IPS DF 6.9 (cell line): Measurements from ENCODE around the gene TXK.
A peak's percentile ranks its signal among the peaks of the same experiment; 100 is the strongest.

ENCODE experiments used
- DNase-seq: peaks from one replicate; pipeline ENCODE4 v3.0.0-alpha.2; 2013; ENCODE audit warnings: low read depth, low spot score
- H3K27ac ChIP-seq: one replicate; pipeline ENCODE4 v1.5.1; 2013; ENCODE audit warnings: low read length, control low read depth
- H3K27me3 ChIP-seq: 2 replicates; pipeline ENCODE4 v1.6.1; 2013; ENCODE audit warnings: mild to moderate bottlenecking, low read length; ENCODE audit not compliant: control insufficient read depth, insufficient read depth
- H3K36me3 ChIP-seq: 2 replicates; pipeline ENCODE4 v1.6.1; 2013; ENCODE audit warnings: low read length; ENCODE audit not compliant: control insufficient read depth, insufficient read depth
- H3K4me1 ChIP-seq: 2 replicates; pipeline ENCODE4 v1.6.1; 2013; ENCODE audit warnings: low read length; ENCODE audit not compliant: control insufficient read depth, insufficient read depth
- H3K4me3 ChIP-seq: 2 replicates; pipeline ENCODE4 v1.5.1; 2013; ENCODE audit warnings: mild to moderate bottlenecking, low read length
- H3K9me3 ChIP-seq: 2 replicates; pipeline ENCODE4 v1.6.1; 2013; ENCODE audit warnings: low read length, inconsistent platforms; ENCODE audit not compliant: control insufficient read depth, insufficient read depth
- WGBS: extraction: QIAGEN DNeasy Blood & Tissue Kit; methylation state at CpG from one replicate; pipeline ENCODE4 v1.1.7; 2013; ENCODE audit warnings: mixed read lengths, missing lambda C conversion rate; ENCODE audit not compliant: insufficient read length, insufficient coverage; 5-methylcytosine and 5-hydroxymethylcytosine counted together

TXK gene

GRCh38 chr4:48138936-48139335 is 4.9 kb upstream of the TXK start:
- Histone ChIP-seq H3K36me3 (no peaks in the 10 kb centered on the region), H3K27ac (no peak overlapping the region), H3K4me3 (no peak overlapping the region), H3K9me3 (no peaks in the 10 kb centered on the region), H3K27me3 (no peaks in the 10 kb centered on the region), H3K4me1 (no peaks in the 10 kb centered on the region)
- WGBS, result no CpG with 5 or more reads among the region's 3 CpGs
- no peak for DNase-seq

- no peak for DNase-seq
- no peaks in the 10 kb centered on the region for H3K4me1 ChIP-seq
- H3K36me3 ChIP-seq, result no peaks in the 10 kb centered on the region
- no peak overlapping the region for H3K27ac ChIP-seq
- no CpG with 5 or more reads among the region's 7 CpGs for WGBS
- no peaks in the 10 kb centered on the region for H3K27me3 ChIP-seq
- no peaks in the 10 kb centered on the region for H3K9me3 ChIP-seq
- no peak overlapping the region for H3K4me3 ChIP-seq
Observed at GRCh38 chr4:48138511-48138910, 4.5 kb upstream of the TXK start.

- H3K4me1 ChIP-seq, result no peaks in the 10 kb centered on the region
- H3K9me3 ChIP-seq, result no peaks in the 10 kb centered on the region
- H3K4me3 ChIP-seq, result no peak overlapping the region
- no peaks in the 10 kb centered on the region for H3K36me3 ChIP-seq
- H3K27ac ChIP-seq, result no peak overlapping the region
- no peaks in the 10 kb centered on the region for H3K27me3 ChIP-seq
- DNase-seq, result no peak
Observed at GRCh38 chr4:48137846-48138245, 3.8 kb upstream of the TXK start.

- no peaks in the 10 kb centered on the region for H3K27me3 ChIP-seq
- H3K4me1 ChIP-seq, result no peaks in the 10 kb centered on the region
- H3K36me3 ChIP-seq, result no peaks in the 10 kb centered on the region
- H3K4me3 ChIP-seq, result no peak overlapping the region
- no peaks in the 10 kb centered on the region for H3K9me3 ChIP-seq
- no peak for DNase-seq
- no peak overlapping the region for H3K27ac ChIP-seq
Observed at GRCh38 chr4:48133669-48134068, 381 bp downstream of the TXK start.

GRCh38 chr4:48131736-48132135 is 2.3 kb downstream of the TXK start:
- no peak for DNase-seq
- Histone ChIP-seq H3K4me3 (no peak overlapping the region), H3K4me1 (peaks cover 1% of the 10 kb centered on the region; the same call in 1 of the 2 replicates), H3K27ac (no peak overlapping the region), H3K36me3 (no peaks in the 10 kb centered on the region), H3K27me3 (no peaks in the 10 kb centered on the region), H3K9me3 (no peaks in the 10 kb centered on the region)
- WGBS, result no CpG with 5 or more reads among the region's 4 CpGs

- H3K9me3 ChIP-seq, result no peaks in the 10 kb centered on the region
- no peak for DNase-seq
- no peaks in the 10 kb centered on the region for H3K27me3 ChIP-seq
- WGBS, result no CpG with 5 or more reads among the region's 7 CpGs
- H3K4me1 ChIP-seq, result peaks cover 2% of the 10 kb centered on the region; the same call in 1 of the 2 replicates
- H3K4me3 ChIP-seq, result no peak overlapping the region
- no peak overlapping the region for H3K27ac ChIP-seq
- no peaks in the 10 kb centered on the region for H3K36me3 ChIP-seq
Observed at GRCh38 chr4:48130100-48130499, 4.0 kb downstream of the TXK start.

- no peak overlapping the region for H3K27ac ChIP-seq
- H3K4me1 ChIP-seq, result peaks cover 2% of the 10 kb centered on the region; the same call in 1 of the 2 replicates
- no CpG with 5 or more reads among the region's 9 CpGs for WGBS
Observed at GRCh38 chr4:48129307-48130014, 4.6 kb downstream of the TXK start.

GRCh38 chr4:48127682-48128404 is 6.2 kb downstream of the TXK start:
- no CpG with 5 or more reads among the region's 13 CpGs for whole genome bisulfite sequencing
- DNase-seq, result peak; percentile 75
- Histone ChIP-seq H3K4me1 (peaks cover 2% of the 10 kb centered on the region; the same call in 1 of the 2 replicates), H3K4me3 (no peak overlapping the region), H3K27me3 (no peaks in the 10 kb centered on the region), H3K9me3 (no peaks in the 10 kb centered on the region), H3K36me3 (no peaks in the 10 kb centered on the region), H3K27ac (no peak overlapping the region)

More at GRCh38 chr4:48129307-48130014, 4.6 kb downstream of the TXK start:
- Histone ChIP-seq H3K36me3 (no peaks in the 10 kb centered on the region), H3K4me3 (no peak overlapping the region), H3K27me3 (no peaks in the 10 kb centered on the region), H3K9me3 (no peaks in the 10 kb centered on the region)
- DNase-seq, result no peak

GRCh38 chr4:48127231-48127630 is 6.8 kb downstream of the TXK start:
- Histone ChIP-seq H3K4me1 (peaks cover 2% of the 10 kb centered on the region; the same call in 1 of the 2 replicates), H3K9me3 (no peaks in the 10 kb centered on the region), H3K27ac (no peak overlapping the region), H3K4me3 (no peak overlapping the region), H3K27me3 (no peaks in the 10 kb centered on the region), H3K36me3 (no peaks in the 10 kb centered on the region)
- WGBS, result no CpG with 5 or more reads among the region's 3 CpGs
- DNase-seq, result no peak

- H3K36me3 ChIP-seq, result no peaks in the 10 kb centered on the region
- WGBS, result no CpG with 5 or more reads among the region's 1 CpG
- H3K9me3 ChIP-seq, result no peaks in the 10 kb centered on the region
- peaks cover 2% of the 10 kb centered on the region; the same call in 1 of the 2 replicates for H3K4me1 ChIP-seq
- DNase-seq, result no peak
- H3K27ac ChIP-seq, result no peak overlapping the region
- H3K27me3 ChIP-seq, result no peaks in the 10 kb centered on the region
- H3K4me3 ChIP-seq, result no peak overlapping the region
Observed at GRCh38 chr4:48126621-48127020, 7.4 kb downstream of the TXK start.
